Natural killer cell (primary cell): ENCODE measurements around the gene FUT6. TPM values are rescaled to one million over a fixed set of nuclear protein-coding genes. Genes with fewer than 3 reads are reported as not detected.

ENCODE experiments used
- ATAC-seq, 3 donors: fragments of 150-1000 bp in 2 of 3; fragments of 200-7000 bp in 1 of 3; cut with Tn5 transposase; 1 replicate in 1 of 3; 2 replicates in 2 of 3; pipeline ENCODE4 v1.10.0; 2021; ENCODE audit warnings: mild to moderate bottlenecking in 2 of 3, moderate library complexity in 2 of 3
- DNase-seq, 2 donors: peaks; one replicate each; pipeline versions ENCODE4 v3.0.0 to v3.0.0-alpha.2; 2013 to 2021; ENCODE audit warnings: mixed read lengths in 1 of 2
- H3K27ac ChIP-seq: one replicate; pipeline ENCODE4 v1.5.1; 2013; ENCODE audit warnings: mild to moderate bottlenecking, low read length
- H3K27me3 ChIP-seq: one replicate; pipeline ENCODE4 v1.6.1; 2013; ENCODE audit warnings: low read length; ENCODE audit not compliant: control insufficient read depth, insufficient read depth
- H3K36me3 ChIP-seq: one replicate; pipeline ENCODE4 v1.6.1; 2013; ENCODE audit warnings: low read length; ENCODE audit not compliant: control insufficient read depth, insufficient read depth
- H3K4me1 ChIP-seq: one replicate; pipeline ENCODE4 v1.6.1; 2013; ENCODE audit warnings: low read length; ENCODE audit not compliant: control insufficient read depth, insufficient read depth
- H3K4me3 ChIP-seq: one replicate; pipeline ENCODE4 v1.5.1; 2013; ENCODE audit warnings: low read length
- H3K9me3 ChIP-seq: one replicate; pipeline ENCODE4 v1.6.1; 2013; ENCODE audit warnings: low read length; ENCODE audit not compliant: control insufficient read depth, insufficient read depth
- H3K27ac Mint-ChIP-seq, 2 donors: one replicate each; pipeline ENCODE4 v1.8.0; 2022; ENCODE audit warnings: mild to moderate bottlenecking in 2 of 2, mixed read lengths in 2 of 2, moderate library complexity in 1 of 2
- H3K27me3 Mint-ChIP-seq, 2 donors: one replicate each; pipeline ENCODE4 v1.8.0; 2022; ENCODE audit warnings: low read depth in 2 of 2, mixed read lengths in 2 of 2
- H3K36me3 Mint-ChIP-seq: one replicate; pipeline ENCODE4 v1.8.0; 2022; ENCODE audit warnings: mixed read lengths
- H3K4me1 Mint-ChIP-seq, 2 donors: one replicate each; pipeline ENCODE4 v1.8.0; 2022; ENCODE audit warnings: mixed read lengths in 2 of 2
- H3K4me3 Mint-ChIP-seq: one replicate; pipeline ENCODE4 v1.8.0; 2022; ENCODE audit warnings: mild to moderate bottlenecking, moderate library complexity, mixed read lengths
- H3K9me3 Mint-ChIP-seq, 2 donors: one replicate each; pipeline ENCODE4 v1.8.0; 2022; ENCODE audit warnings: mixed read lengths in 2 of 2
- WGBS: methylation state at CpG from one replicate; pipeline ENCODE4 v1.1.7; 2013; ENCODE audit warnings: missing lambda C conversion rate; ENCODE audit not compliant: insufficient coverage; 5-methylcytosine and 5-hydroxymethylcytosine counted together
- intact Hi-C: fragments of 100-400 bp; cut with micrococcal nuclease; formaldehyde crosslinking; loops from one replicate; pipeline ENCODE4 v1.14.2; 2022
- total RNA-seq, 4 donors: library from RNA; stranded (reverse); fragments of 120-200 nt in 1 of 4; gene quantifications; one replicate each; pipeline versions ENCODE4 v1.2.3 to v1.2.4, GENCODE V29; 2013 to 2022
- TF ChIP-seq, protein P1 (sequence below): fragments of 200-600 bp; IDR thresholded peaks from one replicate; pipeline ENCODE4 v1.8.0; 2022; ENCODE audit warnings: antibody characterized with exemption

Gene FUT6
- total RNA-seq, 3 donors from 2014 or later (not counting 1 experiment from before 2014, with no cell fraction given) = 0.34 TPM; not detected in 2

DNA sequence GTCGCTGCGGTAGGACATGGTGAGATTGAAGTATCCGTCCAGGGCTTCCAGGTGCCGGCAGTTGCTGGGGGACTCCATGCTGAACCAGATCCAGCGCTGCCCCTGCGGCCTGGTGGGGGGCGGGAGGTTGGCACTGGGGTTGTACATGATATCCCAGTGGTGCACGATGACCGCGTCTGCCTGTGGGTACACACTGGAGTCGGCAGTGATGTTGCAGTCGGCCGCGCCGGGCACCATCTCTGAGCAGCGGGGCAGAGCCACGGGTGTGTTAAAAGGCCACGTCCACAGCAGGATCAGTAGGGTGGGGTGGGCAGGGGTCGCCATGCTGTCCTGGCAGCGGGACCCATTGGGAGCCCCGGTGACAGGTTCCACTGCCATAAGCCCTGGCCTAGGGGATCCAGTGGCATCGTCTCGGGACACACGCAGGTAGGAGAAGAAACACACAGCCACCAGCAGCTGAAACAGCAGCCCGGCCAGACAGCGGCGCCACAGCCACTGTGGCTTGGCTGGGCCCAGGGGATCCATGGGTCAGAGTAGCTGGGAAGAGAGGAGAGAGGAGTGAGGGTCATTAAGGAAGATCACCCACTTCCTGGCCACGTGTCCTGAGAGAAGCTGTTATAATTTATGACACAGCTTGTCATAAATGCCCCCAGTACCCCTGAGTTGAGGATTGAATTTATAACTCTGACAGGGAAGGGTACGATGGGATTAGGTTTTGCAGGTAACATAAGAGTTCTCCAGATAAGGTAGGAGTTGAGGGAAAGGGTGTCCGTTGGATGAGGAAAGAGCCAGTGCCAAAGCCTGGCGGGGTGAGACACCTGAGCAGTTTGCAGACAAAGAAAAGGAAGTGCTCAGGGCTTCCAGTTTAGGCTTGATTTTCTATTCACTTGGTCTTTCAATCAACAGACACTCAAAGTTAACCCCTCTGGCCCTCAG is 28.0 kb upstream of the FUT6 start:
- TF ChIP-seq, protein P1, sequence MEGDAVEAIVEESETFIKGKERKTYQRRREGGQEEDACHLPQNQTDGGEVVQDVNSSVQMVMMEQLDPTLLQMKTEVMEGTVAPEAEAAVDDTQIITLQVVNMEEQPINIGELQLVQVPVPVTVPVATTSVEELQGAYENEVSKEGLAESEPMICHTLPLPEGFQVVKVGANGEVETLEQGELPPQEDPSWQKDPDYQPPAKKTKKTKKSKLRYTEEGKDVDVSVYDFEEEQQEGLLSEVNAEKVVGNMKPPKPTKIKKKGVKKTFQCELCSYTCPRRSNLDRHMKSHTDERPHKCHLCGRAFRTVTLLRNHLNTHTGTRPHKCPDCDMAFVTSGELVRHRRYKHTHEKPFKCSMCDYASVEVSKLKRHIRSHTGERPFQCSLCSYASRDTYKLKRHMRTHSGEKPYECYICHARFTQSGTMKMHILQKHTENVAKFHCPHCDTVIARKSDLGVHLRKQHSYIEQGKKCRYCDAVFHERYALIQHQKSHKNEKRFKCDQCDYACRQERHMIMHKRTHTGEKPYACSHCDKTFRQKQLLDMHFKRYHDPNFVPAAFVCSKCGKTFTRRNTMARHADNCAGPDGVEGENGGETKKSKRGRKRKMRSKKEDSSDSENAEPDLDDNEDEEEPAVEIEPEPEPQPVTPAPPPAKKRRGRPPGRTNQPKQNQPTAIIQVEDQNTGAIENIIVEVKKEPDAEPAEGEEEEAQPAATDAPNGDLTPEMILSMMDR = no peak
- H3K27me3 Mint-ChIP-seq = no peaks in the 10 kb centered on the region
- intact Hi-C loops = no loop called here
- ATAC-seq (no peak), DNase-seq (no peak)
- Histone ChIP-seq H3K4me3 (no peak overlapping the region), H3K27me3 (no peaks in the 10 kb centered on the region), H3K4me1 (peaks cover 24% of the 10 kb centered on the region), H3K27ac (no peak overlapping the region), H3K9me3 (no peaks in the 10 kb centered on the region), H3K36me3 (no peaks in the 10 kb centered on the region)
- 91% methylated on average over 31 of the region's 31 CpGs for WGBS
- peaks cover 18 to 19% of the 10 kb centered on the region in 2 donors for H3K4me1 Mint-ChIP-seq
- no peak overlapping the region for H3K4me3 Mint-ChIP-seq
- H3K36me3 Mint-ChIP-seq = no peaks in the 10 kb centered on the region
- no peaks in the 10 kb centered on the region for H3K9me3 Mint-ChIP-seq
- H3K27ac Mint-ChIP-seq = peak overlapping the region in 1 of 2 donors; percentile 40

DNA sequence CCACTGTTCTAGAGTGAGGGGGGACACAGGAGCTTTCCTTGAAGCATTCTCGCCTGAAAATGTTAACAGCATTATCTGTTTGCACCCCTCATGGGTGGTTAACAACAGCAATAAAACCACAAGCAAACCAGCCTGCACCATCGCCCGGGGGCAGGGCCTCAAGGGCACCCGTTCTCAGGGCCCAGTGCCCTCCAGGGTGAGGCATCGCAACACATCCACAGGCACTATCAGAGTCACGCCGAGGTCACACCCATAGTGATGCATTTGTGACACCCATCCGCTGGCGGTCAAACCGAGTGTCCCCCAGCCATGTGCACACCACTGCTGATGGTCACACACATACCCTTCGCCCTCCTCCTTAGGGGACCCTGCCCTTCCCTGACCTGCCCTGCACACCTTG is 26.3 kb upstream of the FUT6 start:
- Histone ChIP-seq H3K27ac (peak overlapping the region; percentile 55), H3K4me3 (no peak overlapping the region), H3K27me3 (no peaks in the 10 kb centered on the region), H3K4me1 (peaks cover 24% of the 10 kb centered on the region), H3K36me3 (no peaks in the 10 kb centered on the region), H3K9me3 (no peaks in the 10 kb centered on the region)
- 66% methylated on average over 11 of the region's 11 CpGs for WGBS
- no peaks in the 10 kb centered on the region for H3K27me3 Mint-ChIP-seq
- H3K4me1 Mint-ChIP-seq = peaks cover 19 to 23% of the 10 kb centered on the region in 2 donors
- no peaks in the 10 kb centered on the region for H3K36me3 Mint-ChIP-seq
- peak; percentile 75 to 88 (median 82) for ATAC-seq
- peak overlapping the region; percentile 83 to 87 for H3K27ac Mint-ChIP-seq
- intact Hi-C loops = no loop called here
- DNase-seq = peak in 1 of 2 donors; percentile 31
- TF ChIP-seq, protein P1 = no peak
- no peaks in the 10 kb centered on the region for H3K9me3 Mint-ChIP-seq
- peak overlapping the region; percentile 71 for H3K4me3 Mint-ChIP-seq

DNA sequence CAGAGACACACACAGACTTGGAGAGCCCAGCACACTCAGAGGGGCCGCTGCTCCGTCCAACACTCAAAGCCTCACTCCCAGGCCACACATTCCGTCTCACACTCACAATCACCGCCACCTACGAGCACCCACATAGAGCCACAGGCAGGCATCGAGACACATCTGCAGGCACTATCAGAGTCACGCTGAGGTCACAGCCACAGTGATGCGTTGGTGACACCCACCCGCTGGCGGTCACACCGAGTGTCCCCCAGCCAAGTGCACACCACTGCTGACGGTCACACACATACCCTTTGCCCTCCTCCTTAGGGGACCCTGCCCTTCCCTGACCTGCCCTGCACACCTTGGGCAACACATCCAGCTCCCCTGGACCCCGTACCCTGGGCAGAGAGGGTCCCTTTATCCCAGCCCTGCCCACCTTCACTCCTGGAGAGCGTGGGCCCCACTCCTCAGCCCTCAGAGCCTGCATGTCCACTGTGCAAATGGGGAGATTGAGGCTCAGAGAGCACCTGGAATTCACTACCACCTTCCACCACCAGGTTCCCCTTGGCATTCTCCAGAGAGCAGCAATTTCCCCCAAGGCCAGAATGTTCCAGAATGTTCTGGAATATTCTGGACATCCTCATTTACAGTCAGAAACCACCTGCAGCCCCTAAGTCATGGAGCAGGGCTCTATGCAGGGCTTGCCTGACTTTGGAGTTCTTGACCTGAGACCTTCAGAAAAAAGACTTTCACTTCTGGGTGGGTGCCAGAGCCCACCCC is 25.4 kb upstream of the FUT6 start:
- peak overlapping the region; percentile 73 for H3K4me3 Mint-ChIP-seq

More for the DNA sequence above, 25.4 kb upstream of the FUT6 start:
- no peaks in the 10 kb centered on the region for H3K36me3 Mint-ChIP-seq
- H3K4me1 ChIP-seq = peaks cover 24% of the 10 kb centered on the region
- H3K36me3 ChIP-seq = no peaks in the 10 kb centered on the region
- peak overlapping the region; percentile 83 to 87 for H3K27ac Mint-ChIP-seq
- no peaks in the 10 kb centered on the region for H3K27me3 ChIP-seq
- H3K4me3 ChIP-seq = no peak overlapping the region
- WGBS = 71% methylated on average over 14 of the region's 14 CpGs
- intact Hi-C loops = no loop called here
- H3K4me1 Mint-ChIP-seq = peaks cover 19 to 23% of the 10 kb centered on the region in 2 donors
- DNase-seq (peak in 1 of 2 donors; percentile 36), ATAC-seq (peak; percentile 38 to 59 (median 46))
- H3K9me3 Mint-ChIP-seq = no peaks in the 10 kb centered on the region
- TF ChIP-seq, protein P1 = no peak
- no peaks in the 10 kb centered on the region for H3K27me3 Mint-ChIP-seq
- H3K9me3 ChIP-seq = no peaks in the 10 kb centered on the region
- peak overlapping the region; percentile 55 for H3K27ac ChIP-seq
